PFSK-1 (cell line): ENCODE data around the gene RANGAP1.

Experiments
- FOXP2 ChIP-seq: optimal IDR thresholded peaks from 2 replicates; pipeline ENCODE3; 2011; ENCODE audit warnings: borderline replicate concordance, control low read depth, inconsistent platforms; ENCODE audit not compliant: insufficient read depth; ENCODE audit errors: extremely low read length, extremely low read depth
- POLR2AphosphoS5 ChIP-seq: IDR thresholded peaks from 2 replicates; pipeline ENCODE4 v1.6.1; 2012; ENCODE audit warnings: low read depth, mild to moderate bottlenecking, control low read depth, low read length, moderate library complexity
- SIN3A ChIP-seq: IDR thresholded peaks from 2 replicates; pipeline ENCODE4 v1.6.1; 2012; ENCODE audit warnings: mild to moderate bottlenecking, low read length, moderate library complexity, borderline replicate concordance; ENCODE audit not compliant: insufficient read depth
- TAF1 ChIP-seq: IDR thresholded peaks from 2 replicates; pipeline ENCODE4 v1.6.1; 2012; ENCODE audit warnings: low read length, control low read depth, borderline replicate concordance; ENCODE audit not compliant: insufficient read depth
- TF ChIP-seq, protein P1 (sequence below), 2 experiments: IDR thresholded peaks; 2 replicates each; pipeline versions ENCODE4 v1.6.1 to v1.8.0; 2011 to 2012; ENCODE audit warnings: low read depth in 2 of 2, low read length in 2 of 2, control low read depth in 1 of 2, inconsistent platforms in 1 of 2, mild to moderate bottlenecking in 1 of 2, moderate library complexity in 1 of 2; ENCODE audit not compliant: insufficient read depth in 1 of 2

DNA sequence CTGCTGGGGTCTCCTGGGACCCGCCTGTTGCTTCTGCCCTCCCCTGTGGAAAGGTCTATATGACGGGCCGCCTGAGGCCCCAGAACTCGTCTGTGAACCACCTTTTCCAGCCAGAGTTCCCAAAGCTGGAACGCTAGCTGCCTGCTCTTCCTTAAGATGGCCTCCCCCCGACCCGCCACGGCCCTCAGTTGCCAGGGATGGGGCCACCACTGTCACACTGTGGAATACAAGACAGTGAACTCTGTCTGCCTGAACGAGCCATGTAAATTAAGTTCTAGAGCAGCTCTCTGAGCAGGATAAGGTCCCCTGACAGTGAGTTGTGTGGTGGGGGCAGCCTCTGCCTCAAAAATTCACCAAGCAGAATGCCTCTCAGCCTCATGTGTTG is 55.6 kb downstream of the RANGAP1 start:
- no peak for TF ChIP-seq POLR2AphosphoS5
- TF ChIP-seq, protein P1, sequence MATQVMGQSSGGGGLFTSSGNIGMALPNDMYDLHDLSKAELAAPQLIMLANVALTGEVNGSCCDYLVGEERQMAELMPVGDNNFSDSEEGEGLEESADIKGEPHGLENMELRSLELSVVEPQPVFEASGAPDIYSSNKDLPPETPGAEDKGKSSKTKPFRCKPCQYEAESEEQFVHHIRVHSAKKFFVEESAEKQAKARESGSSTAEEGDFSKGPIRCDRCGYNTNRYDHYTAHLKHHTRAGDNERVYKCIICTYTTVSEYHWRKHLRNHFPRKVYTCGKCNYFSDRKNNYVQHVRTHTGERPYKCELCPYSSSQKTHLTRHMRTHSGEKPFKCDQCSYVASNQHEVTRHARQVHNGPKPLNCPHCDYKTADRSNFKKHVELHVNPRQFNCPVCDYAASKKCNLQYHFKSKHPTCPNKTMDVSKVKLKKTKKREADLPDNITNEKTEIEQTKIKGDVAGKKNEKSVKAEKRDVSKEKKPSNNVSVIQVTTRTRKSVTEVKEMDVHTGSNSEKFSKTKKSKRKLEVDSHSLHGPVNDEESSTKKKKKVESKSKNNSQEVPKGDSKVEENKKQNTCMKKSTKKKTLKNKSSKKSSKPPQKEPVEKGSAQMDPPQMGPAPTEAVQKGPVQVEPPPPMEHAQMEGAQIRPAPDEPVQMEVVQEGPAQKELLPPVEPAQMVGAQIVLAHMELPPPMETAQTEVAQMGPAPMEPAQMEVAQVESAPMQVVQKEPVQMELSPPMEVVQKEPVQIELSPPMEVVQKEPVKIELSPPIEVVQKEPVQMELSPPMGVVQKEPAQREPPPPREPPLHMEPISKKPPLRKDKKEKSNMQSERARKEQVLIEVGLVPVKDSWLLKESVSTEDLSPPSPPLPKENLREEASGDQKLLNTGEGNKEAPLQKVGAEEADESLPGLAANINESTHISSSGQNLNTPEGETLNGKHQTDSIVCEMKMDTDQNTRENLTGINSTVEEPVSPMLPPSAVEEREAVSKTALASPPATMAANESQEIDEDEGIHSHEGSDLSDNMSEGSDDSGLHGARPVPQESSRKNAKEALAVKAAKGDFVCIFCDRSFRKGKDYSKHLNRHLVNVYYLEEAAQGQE (IDR thresholded peaks at IDR 0.05; ENCODE audit: insufficient read depth in 1 of 2, low read depth in 2 of 2, low read length in 2 of 2) = no peak
- no peak for TF ChIP-seq SIN3A
- no peak for TF ChIP-seq TAF1
- TF ChIP-seq FOXP2 = no peak
